K562 (cell line): ENCODE results near the gene SAP30BP. TPM values are rescaled to one million over a fixed set of nuclear protein-coding genes. Genes with fewer than 3 reads are reported as not detected.

Experiments
- ATAC-seq: fragments of 200-7000 bp; cut with Tn5 transposase; 3 replicates; pipeline ENCODE4 v1.9.1; 2020; ENCODE audit warnings: moderate library complexity
- BruUV-seq: library from RNA; stranded (reverse); fragments of 400-500 nt; replicated peaks from 2 replicates; lab custom pipeline; 2021; lab: Mats Ljungman, UMichigan
- CTCF ChIA-PET: fragments of 300-600 bp; formaldehyde crosslinking; extraction: SDS; loops from one replicate; lab custom pipeline; 2021; ENCODE audit warnings: low intra/inter-chr PET ratio; lab: Yijun Ruan, JAX
- POLR2A ChIA-PET: fragments of 300-600, 350-650 bp; sonication (Branson Sonifier 250); formaldehyde crosslinking; extraction: SDS; loops from one replicate; lab custom pipeline; 2021; ENCODE audit warnings: antibody characterized with exemption, inconsistent platforms; lab: Yijun Ruan, JAX
- DNase-seq, 4 experiments: peaks; one replicate each; pipeline versions ENCODE4 v3.0.0 to v3.0.0-alpha.2; 2011 to 2018; ENCODE audit warnings: low spot score in 3 of 4, mixed read lengths in 3 of 4; ENCODE audit errors: extremely low read depth in 1 of 4
- FAIRE-seq: peaks from 2 replicates; lab custom pipeline; 2011; peaks lifted over from hg19 to GRCh38; lab: Jason Lieb, UNC
- H2AFZ ChIP-seq: 2 replicates; pipeline ENCODE4 v1.6.0; 2011; ENCODE audit warnings: low read depth, low read length, control low read depth, inconsistent platforms
- H3K27ac ChIP-seq: fragments of 200-600 bp; 3 replicates; pipeline ENCODE4 v1.8.0; 2011; ENCODE audit warnings: low read depth, mild to moderate bottlenecking, control low read depth, inconsistent platforms, low read length, moderate library complexity, mixed read lengths; ENCODE audit errors: extremely low read depth
- H3K27me3 ChIP-seq, 2 experiments: fragments of 300-600 bp in 1 of 2; 2 replicates in 1 of 2; 3 replicates in 1 of 2; pipeline versions ENCODE4 v1.6.0 to v1.8.0; 2011; ENCODE audit warnings: inconsistent platforms in 2 of 2, low read length in 2 of 2, mild to moderate bottlenecking in 1 of 2, mixed read lengths in 1 of 2, moderate library complexity in 1 of 2; ENCODE audit not compliant: control insufficient read depth in 2 of 2, insufficient read depth in 2 of 2
- H3K36me3 ChIP-seq: fragments of 300-600 bp; 3 replicates; pipeline ENCODE4 v1.8.0; 2011; ENCODE audit warnings: mild to moderate bottlenecking, low read length, inconsistent platforms; ENCODE audit not compliant: control insufficient read depth, insufficient read depth
- H3K4me1 ChIP-seq, 2 experiments: fragments of 200-600 bp in 1 of 2; replicated peaks in 1 of 2; 2 replicates in 1 of 2; 3 replicates in 1 of 2; pipeline versions ENCODE4 v1.5.1 to v1.8.0; 2011; ENCODE audit warnings: inconsistent platforms in 2 of 2, low read length in 2 of 2, mild to moderate bottlenecking in 1 of 2, mixed read lengths in 1 of 2, moderate library complexity in 1 of 2; ENCODE audit not compliant: control insufficient read depth in 2 of 2, insufficient read depth in 2 of 2
- H3K4me2 ChIP-seq: 2 replicates; pipeline ENCODE4 v1.6.1; 2011; ENCODE audit warnings: low read length, control low read depth, inconsistent platforms, mixed read lengths; ENCODE audit not compliant: insufficient read depth
- H3K4me3 ChIP-seq: fragments of 200-600 bp; sonication (generic), shearing (Covaris generic); 2 replicates; pipeline ENCODE4 v1.5.1; 2016; ENCODE audit warnings: control low read depth, inconsistent platforms
- H3K79me2 ChIP-seq: fragments of 200-600 bp; 3 replicates; pipeline ENCODE4 v1.8.0; 2011; ENCODE audit warnings: low read length, inconsistent platforms; ENCODE audit not compliant: control insufficient read depth, insufficient read depth
- H3K9ac ChIP-seq, 2 experiments: 2 replicates each; pipeline versions ENCODE4 v1.6.0 to v1.6.1; 2011; ENCODE audit warnings: low read depth in 2 of 2, low read length in 2 of 2, control low read depth in 1 of 2, inconsistent platforms in 1 of 2, mild to moderate bottlenecking in 1 of 2, mixed read lengths in 1 of 2; ENCODE audit not compliant: insufficient read depth in 1 of 2
- H3K9me1 ChIP-seq: one replicate; pipeline ENCODE4 v1.6.0; 2011; ENCODE audit warnings: inconsistent platforms, mild to moderate bottlenecking, low read length, moderate library complexity; ENCODE audit not compliant: control insufficient read depth, insufficient read depth
- H3K9me3 ChIP-seq: replicated peaks from 2 replicates; pipeline ENCODE4 v1.5.1; 2011; ENCODE audit warnings: low read depth, low read length, inconsistent platforms; ENCODE audit not compliant: control insufficient read depth, insufficient read depth
- H4K20me1 ChIP-seq: replicated peaks from 2 replicates; pipeline ENCODE4 v1.6.1; 2011; ENCODE audit warnings: low read length, inconsistent platforms, mixed read lengths; ENCODE audit not compliant: control insufficient read depth, insufficient read depth
- BRCA1 ChIP-seq, 2 experiments: fragments of 450-650 bp in 1 of 2; sonication (generic) in 1 of 2; formaldehyde crosslinking in 1 of 2; IDR thresholded peaks; 2 replicates each; pipeline versions ENCODE4 v1.5.0 to v1.6.1; 2017 to 2020; ENCODE audit warnings: mild to moderate bottlenecking in 1 of 2, missing genetic modification reagents in 1 of 2
- CAMTA2 ChIP-seq: fragments of 250-450 bp; sonication (Bioruptor Pico); conservative IDR thresholded peaks from 2 replicates; pipeline ENCODE4 v1.5.1; 2022
- DMBX1 ChIP-seq: fragments of 250-450 bp; sonication (Bioruptor Pico); IDR thresholded peaks from 2 replicates; pipeline ENCODE4 v1.8.0; 2022; ENCODE audit warnings: inconsistent platforms, mild to moderate bottlenecking, moderate library complexity, borderline replicate concordance
- ETS1 ChIP-seq: conservative IDR thresholded peaks from 2 replicates; pipeline ENCODE4 v1.6.1; 2011; ENCODE audit warnings: low read depth, mild to moderate bottlenecking, low read length; ENCODE audit not compliant: control insufficient read depth
- KLF10 ChIP-seq: fragments of 250-450 bp; sonication (Bioruptor Pico); IDR thresholded peaks from 2 replicates; pipeline ENCODE4 v1.6.1; 2021; ENCODE audit warnings: matching md5 sums
- NCOA1 ChIP-seq: fragments of 450-650 bp; IDR thresholded peaks from 2 replicates; pipeline ENCODE4 v1.6.1; 2016; ENCODE audit warnings: low read depth
- SIN3B ChIP-seq: fragments of 450-650 bp; IDR thresholded peaks from 2 replicates; pipeline ENCODE4 v1.6.1; 2017; ENCODE audit warnings: low read depth, mild to moderate bottlenecking, moderate library complexity
- ZBTB40 ChIP-seq, 2 experiments: fragments of 450-650 bp in 1 of 2; sonication (generic) in 1 of 2; formaldehyde crosslinking in 1 of 2; IDR thresholded peaks; 2 replicates each; pipeline versions ENCODE4 v1.7.1 to v1.9.0; 2016 to 2022; ENCODE audit warnings: inconsistent platforms in 1 of 2, mild to moderate bottlenecking in 1 of 2, missing genetic modification reagents in 1 of 2
- ZHX1 ChIP-seq: fragments of 150-350 bp; conservative IDR thresholded peaks from 2 replicates; pipeline ENCODE4 v1.6.1; 2014; ENCODE audit warnings: low read length
- WGBS: fragments of 100-300 bp; shearing (Covaris generic); methylation state at CpG from one replicate; pipeline ENCODE4 v1.1.6; 2016; ENCODE audit warnings: low coverage, mixed read lengths; ENCODE audit not compliant: insufficient coverage; ENCODE audit errors: missing lambda C conversion rate; 5-methylcytosine and 5-hydroxymethylcytosine counted together
- in situ Hi-C: fragments of 300-500 bp; cut with MboI; formaldehyde crosslinking; loops from 4 replicates; pipeline ENCODE4 v1.15.0; 2018; ENCODE audit warnings: inconsistent platforms, mixed read lengths
- intact Hi-C: fragments of 100-400 bp; cut with micrococcal nuclease; formaldehyde crosslinking; loops from 2 replicates; pipeline ENCODE4 v1.14.2; 2022
- polyA plus RNA-seq, 8 experiments: library from polyadenylated mRNA; depleted of rRNA in 4 of 8; stranded (reverse) in 5 of 8; unstranded in 3 of 8; fragments of >200 nt; fragmentation: Nextera tagmentation in 2 of 8; fragmentation: Illumina TruSeq in 1 of 8; extraction: Ambion mirVana in 2 of 8; extraction: Trizol in 1 of 8; gene quantifications; 2 replicates each; pipeline versions ENCODE4 v1.2.1 to v1.2.3, GENCODE V29; 2011 to 2014; ENCODE audit warnings: inconsistent platforms in 1 of 8, missing spikeins in 1 of 8
- total RNA-seq, 7 experiments: library from RNA; depleted of rRNA in 6 of 7; stranded (reverse); fragments of >200 nt in 6 of 7; fragmentation: Illumina TruSeq in 2 of 7; extraction: Trizol in 2 of 7; gene quantifications; 2 replicates each; pipeline versions ENCODE4 v1.2.1 to v1.2.3, GENCODE V29; 2011 to 2021; ENCODE audit warnings: low replicate concordance in 1 of 7

The SAP30BP gene
- total and polyA plus RNA-seq, 9 of the 15 experiments (the other 6 are each of a cell fraction or from before 2014, with no cell fraction given), result 45.3 to 154 (median 71.7) TPM

- no peak overlapping the region for H3K4me3 ChIP-seq
- H3K9me3 ChIP-seq, result no peaks in the 10 kb centered on the region
- ATAC-seq (no peak), FAIRE-seq (peak; percentile 70), DNase-seq (no peak)
- intact Hi-C loops (loop anchor here (10.0 kb wide), 1 partner anchor 249 kb away; the partner anchor contains the start of gene CDK3), in situ Hi-C loops (no loop called here)
- H3K4me1 ChIP-seq, result peaks cover 13 to 67% of the 10 kb centered on the region in 2 experiments
- H3K27me3 ChIP-seq, result no peaks in the 10 kb centered on the region
- H3K27ac ChIP-seq, result no peak overlapping the region
- BruUV-seq, result no TSS peak
- no peaks in the 10 kb centered on the region for H3K79me2 ChIP-seq
- POLR2A ChIA-PET, result interaction anchor here (14.7 kb wide), 1 partner anchor 19 kb away, joined by 464 read pairs; a partner anchor contains a TSS
- H2AFZ ChIP-seq, result no peak overlapping the region
- 90% methylated on average over 2 of the region's 2 CpGs for whole genome bisulfite sequencing
- H3K9me1 ChIP-seq, result no peaks in the 10 kb centered on the region
- H3K36me3 ChIP-seq, result no peaks in the 10 kb centered on the region
- H4K20me1 ChIP-seq, result no peaks in the 10 kb centered on the region; the same call in 1 of the 2 replicates
- no peak overlapping the region for H3K4me2 ChIP-seq
- H3K9ac ChIP-seq, result 0 out of 4 replicates have a peak overlapping the region, but pooled peaks of 1 of the 2 experiments have one; percentile 33
- CTCF ChIA-PET, result no interaction called here
- TF ChIP-seq ZBTB40 (IDR thresholded peaks at IDR 0.05) (no peak), ZBTB40 (CRISPR knock-in tag; IDR thresholded peaks at IDR 0.05) (no peak), KLF10 (CRISPR knock-in tag) (no peak), SIN3B (no peak), ETS1 (no peak), NCOA1 (no peak), DMBX1 (CRISPR knock-in tag) (no peak), ZHX1 (no peak), CAMTA2 (CRISPR knock-in tag) (no peak), BRCA1 (IDR thresholded peaks at IDR 0.05) (no peak), BRCA1 (CRISPR knock-in tag; IDR thresholded peaks at IDR 0.05) (no peak)
Measured at GRCh38 chr17:75755990-75756389, 88.9 kb downstream of the SAP30BP start.
